Hematopoietic multipotent progenitor cell (in vitro differentiated cells): ENCODE measurements around the gene XRCC5. TPM values are rescaled to one million over a fixed set of nuclear protein-coding genes. Genes with fewer than 3 reads are reported as not detected.

Source experiments
- total RNA-seq: library from RNA; depleted of rRNA; stranded (reverse); fragments of >200 nt; gene quantifications from one replicate; pipeline ENCODE4 v1.2.3, GENCODE V29; 2012

XRCC5 gene
- total RNA-seq, 1 donor = 118 TPM

Other genes with a start within 250 kb of the XRCC5 start
- gene MREG, start 95.8 kb upstream of the XRCC5 start, total RNA-seq = 6.5 TPM
- 11.8 TPM for gene PECR, start 27.5 kb upstream of the XRCC5 start, total RNA-seq
- gene TMEM169, start 27.4 kb upstream of the XRCC5 start, total RNA-seq = under 0.01 TPM